OCI-LY3 (cell line): ENCODE measurements around the gene IRAG1.

ENCODE experiments used
- H2AFZ ChIP-seq: fragments of 200-600, 300-600 bp; shearing (Covaris generic); 2 replicates; pipeline ENCODE4 v1.6.0; 2014; ENCODE audit warnings: antibody characterized with exemption, low read depth, low read length
- H3K27ac ChIP-seq: fragments of 200-600, 300-600 bp; sonication (generic); 2 replicates; pipeline ENCODE4 v1.5.1; 2014; ENCODE audit warnings: mild to moderate bottlenecking, low read length, moderate library complexity, mixed read lengths
- H3K27me3 ChIP-seq: fragments of 200-600, 300-600 bp; sonication (generic); 2 replicates; pipeline ENCODE4 v1.6.1; 2014; ENCODE audit warnings: low read depth, low read length, mixed read lengths
- H3K36me3 ChIP-seq: fragments of 200-600, 300-600 bp; sonication (generic); replicated peaks from 2 replicates; pipeline ENCODE3; 2014; ENCODE audit warnings: low read depth, low read length, mixed read lengths
- H3K4me1 ChIP-seq: fragments of 300-600, 200-600 bp; sonication (generic); 2 replicates; pipeline ENCODE4 v1.6.1; 2014; ENCODE audit warnings: low read length, mixed read lengths
- H3K4me2 ChIP-seq: fragments of 200-600, 300-600 bp; sonication (generic); 2 replicates; pipeline ENCODE4 v1.6.1; 2014; ENCODE audit warnings: low read length, mixed read lengths
- H3K4me3 ChIP-seq: fragments of 300-600, 200-600 bp; sonication (generic); 2 replicates; pipeline ENCODE4 v1.5.1; 2014; ENCODE audit warnings: antibody characterized with exemption, mild to moderate bottlenecking, low read length, moderate library complexity
- H3K79me2 ChIP-seq: fragments of 300-600, 200-600 bp; shearing (Covaris generic); 2 replicates; pipeline ENCODE4 v1.6.1; 2014; ENCODE audit warnings: mild to moderate bottlenecking, low read length, mixed read lengths
- H3K9ac ChIP-seq: fragments of 300-600, 200-600 bp; shearing (Covaris generic); 2 replicates; pipeline ENCODE4 v1.6.0; 2014; ENCODE audit warnings: mild to moderate bottlenecking, low read length, moderate library complexity
- H3K9me3 ChIP-seq: fragments of 200-600, 300-600 bp; shearing (Covaris generic); 2 replicates; pipeline ENCODE4 v1.6.1; 2014; ENCODE audit warnings: low read length, mixed read lengths; ENCODE audit not compliant: insufficient read depth
- H4K20me1 ChIP-seq: fragments of 200-600, 300-600 bp; sonication (generic); 2 replicates; pipeline ENCODE4 v1.6.1; 2016; ENCODE audit warnings: low read length, mixed read lengths; ENCODE audit not compliant: insufficient read depth
- EZH2phosphoT487 ChIP-seq: fragments of 200-600 bp; shearing (Covaris generic); IDR thresholded peaks from 2 replicates; pipeline ENCODE4 v1.6.1; 2018; ENCODE audit warnings: antibody characterized with exemption, mixed run types, low read depth
- TF ChIP-seq, protein P1 (sequence below): fragments of 200-600, 300-600 bp; sonication (generic); IDR thresholded peaks from 2 replicates; pipeline ENCODE4 v1.5.1; 2014; ENCODE audit warnings: antibody characterized with exemption, low read length, low read depth

IRAG1 gene

DNA sequence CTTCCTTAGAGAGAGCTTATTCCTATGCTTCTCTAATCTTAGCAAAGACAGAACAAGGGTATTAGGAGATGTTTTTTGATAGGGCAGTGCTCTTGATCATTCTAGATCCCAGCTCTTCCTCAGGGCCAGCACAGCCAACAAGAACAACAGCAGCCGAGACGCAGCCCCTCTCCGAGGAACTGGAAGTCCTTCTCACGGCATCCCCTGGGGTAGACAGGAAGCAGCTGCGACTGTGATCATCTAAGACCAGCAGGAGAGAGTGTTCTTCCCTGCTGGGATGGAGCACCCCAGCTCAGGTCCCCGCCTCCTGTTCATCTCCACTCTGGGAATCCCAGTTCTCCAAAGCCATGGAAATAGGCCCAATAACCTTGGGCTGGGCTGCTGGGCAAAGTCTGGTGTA is 29.6 kb downstream of the IRAG1 start:
- Histone ChIP-seq H3K27me3 (no peaks in the 10 kb centered on the region), H4K20me1 (no peaks in the 10 kb centered on the region), H3K27ac (no peak overlapping the region), H3K4me3 (no peak overlapping the region), H3K4me1 (peaks cover 5% of the 10 kb centered on the region), H3K9ac (no peak overlapping the region), H3K79me2 (no peaks in the 10 kb centered on the region), H3K4me2 (no peak overlapping the region), H2AFZ (no peak overlapping the region), H3K9me3 (no peaks in the 10 kb centered on the region), H3K36me3 (no peaks in the 10 kb centered on the region)
- TF ChIP-seq EZH2phosphoT487, result no peak
- TF ChIP-seq, protein P1, sequence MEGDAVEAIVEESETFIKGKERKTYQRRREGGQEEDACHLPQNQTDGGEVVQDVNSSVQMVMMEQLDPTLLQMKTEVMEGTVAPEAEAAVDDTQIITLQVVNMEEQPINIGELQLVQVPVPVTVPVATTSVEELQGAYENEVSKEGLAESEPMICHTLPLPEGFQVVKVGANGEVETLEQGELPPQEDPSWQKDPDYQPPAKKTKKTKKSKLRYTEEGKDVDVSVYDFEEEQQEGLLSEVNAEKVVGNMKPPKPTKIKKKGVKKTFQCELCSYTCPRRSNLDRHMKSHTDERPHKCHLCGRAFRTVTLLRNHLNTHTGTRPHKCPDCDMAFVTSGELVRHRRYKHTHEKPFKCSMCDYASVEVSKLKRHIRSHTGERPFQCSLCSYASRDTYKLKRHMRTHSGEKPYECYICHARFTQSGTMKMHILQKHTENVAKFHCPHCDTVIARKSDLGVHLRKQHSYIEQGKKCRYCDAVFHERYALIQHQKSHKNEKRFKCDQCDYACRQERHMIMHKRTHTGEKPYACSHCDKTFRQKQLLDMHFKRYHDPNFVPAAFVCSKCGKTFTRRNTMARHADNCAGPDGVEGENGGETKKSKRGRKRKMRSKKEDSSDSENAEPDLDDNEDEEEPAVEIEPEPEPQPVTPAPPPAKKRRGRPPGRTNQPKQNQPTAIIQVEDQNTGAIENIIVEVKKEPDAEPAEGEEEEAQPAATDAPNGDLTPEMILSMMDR, result no peak

DNA sequence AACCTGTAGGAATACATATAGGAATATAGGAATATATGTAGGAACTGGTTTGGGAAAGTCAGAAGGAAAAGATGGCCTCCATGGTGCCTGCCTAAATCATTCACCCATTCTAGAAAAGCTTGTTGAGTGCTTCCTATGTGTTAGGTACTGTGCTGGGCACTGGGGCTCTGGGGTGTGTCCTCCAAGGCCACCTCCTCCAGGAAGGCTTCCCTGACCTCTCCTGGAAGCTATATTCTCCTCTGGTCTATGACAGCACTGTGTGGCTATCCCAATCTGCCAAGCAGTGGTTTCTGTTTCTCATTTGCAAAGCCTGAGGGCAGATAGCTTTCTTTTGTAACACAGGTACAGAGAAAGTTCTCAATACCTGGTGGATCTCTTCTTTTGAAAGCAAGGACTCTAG is 30.2 kb downstream of the IRAG1 start:
- no peaks in the 10 kb centered on the region for H3K9me3 ChIP-seq
- H3K4me1 ChIP-seq, result peaks cover 6% of the 10 kb centered on the region
- no peak overlapping the region for H3K27ac ChIP-seq
- no peaks in the 10 kb centered on the region for H4K20me1 ChIP-seq
- no peaks in the 10 kb centered on the region for H3K27me3 ChIP-seq
- TF ChIP-seq EZH2phosphoT487, result no peak
- TF ChIP-seq, protein P1, result no peak
- H2AFZ ChIP-seq, result no peak overlapping the region
- no peak overlapping the region for H3K9ac ChIP-seq
- no peaks in the 10 kb centered on the region for H3K36me3 ChIP-seq
- H3K79me2 ChIP-seq, result no peaks in the 10 kb centered on the region
- H3K4me2 ChIP-seq, result no peak overlapping the region
- no peak overlapping the region for H3K4me3 ChIP-seq

DNA sequence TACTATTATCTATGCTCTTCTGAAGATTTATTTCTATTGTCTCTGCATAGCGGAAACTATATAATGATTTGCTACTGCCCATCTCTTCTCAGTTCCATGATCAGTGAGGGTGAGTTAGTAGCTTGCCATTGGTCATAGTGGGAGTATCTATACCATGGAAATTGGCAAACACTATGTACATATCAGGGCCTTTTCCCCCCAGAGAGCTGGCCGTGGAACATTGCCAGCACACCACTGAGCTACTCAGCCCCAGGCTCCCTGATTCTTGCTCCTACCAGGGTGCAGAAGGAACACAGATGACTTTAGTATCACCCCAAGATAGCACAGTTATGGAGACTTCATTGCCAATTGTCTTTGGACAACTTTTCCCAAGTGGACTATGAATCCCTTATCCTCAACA is 33.2 kb downstream of the IRAG1 start:
- TF ChIP-seq EZH2phosphoT487, result no peak
- TF ChIP-seq, protein P1, result no peak
- H2AFZ ChIP-seq, result no peak overlapping the region
- H3K4me3 ChIP-seq, result no peak overlapping the region
- H3K4me1 ChIP-seq, result peaks cover 16% of the 10 kb centered on the region
- H3K9ac ChIP-seq, result no peak overlapping the region
- no peaks in the 10 kb centered on the region for H4K20me1 ChIP-seq
- no peak overlapping the region for H3K27ac ChIP-seq
- H3K27me3 ChIP-seq, result no peaks in the 10 kb centered on the region
- H3K79me2 ChIP-seq, result no peaks in the 10 kb centered on the region
- H3K36me3 ChIP-seq, result no peaks in the 10 kb centered on the region
- H3K9me3 ChIP-seq, result no peaks in the 10 kb centered on the region
- no peak overlapping the region for H3K4me2 ChIP-seq

DNA sequence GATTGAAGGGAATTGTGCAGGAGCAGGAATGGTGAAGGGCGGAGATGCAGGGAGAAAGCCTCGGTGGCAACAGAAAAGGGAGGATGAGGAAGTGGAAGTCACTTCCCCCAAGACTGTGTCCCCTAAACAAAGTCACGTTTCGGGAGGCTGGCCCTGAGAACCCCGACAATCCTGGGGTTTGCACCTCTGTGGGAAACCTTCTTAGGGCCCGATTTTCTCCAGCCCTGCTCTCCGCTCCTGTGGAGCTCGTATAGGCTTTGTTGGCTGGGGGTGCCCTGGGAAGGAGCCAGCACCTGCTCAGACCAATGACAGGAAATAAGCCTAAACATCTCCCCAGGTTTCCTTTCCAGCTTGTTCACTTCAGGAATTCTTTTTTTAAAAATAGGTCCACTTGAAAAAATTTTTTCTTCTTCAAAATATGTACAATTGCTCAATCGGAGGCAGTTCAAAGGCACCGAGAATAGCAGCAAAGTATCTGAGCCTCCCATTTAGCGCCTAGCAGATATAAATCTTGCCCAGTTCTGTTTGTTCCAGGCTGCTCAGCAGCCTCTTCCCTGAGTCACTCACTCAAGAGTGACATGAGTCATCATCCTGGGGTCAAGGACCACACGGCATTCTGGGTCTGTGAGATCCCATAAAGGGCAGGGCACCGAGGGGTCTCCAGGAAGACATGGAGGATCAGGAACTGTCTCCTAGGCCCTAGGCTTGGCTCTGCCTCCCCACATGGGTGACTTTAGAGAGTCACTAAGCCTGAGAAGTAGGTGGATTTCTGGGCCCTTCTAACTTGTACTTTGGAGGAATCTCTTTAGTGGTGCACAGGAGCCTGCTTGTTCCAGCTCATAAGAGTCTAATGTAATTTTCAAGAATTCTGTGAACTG is 34.0 kb downstream of the IRAG1 start:
- TF ChIP-seq, protein P1, result no peak
- no peak for TF ChIP-seq EZH2phosphoT487
- Histone ChIP-seq H3K4me2 (0 out of 2 replicates have a peak overlapping the region, but pooled peaks have one; percentile 18), H3K36me3 (no peaks in the 10 kb centered on the region), H4K20me1 (no peaks in the 10 kb centered on the region), H3K4me3 (no peak overlapping the region), H3K27me3 (no peaks in the 10 kb centered on the region), H3K9me3 (no peaks in the 10 kb centered on the region), H3K79me2 (no peaks in the 10 kb centered on the region), H3K9ac (no peak overlapping the region), H3K27ac (no peak overlapping the region), H2AFZ (peak overlapping the region; percentile 54; the same call in 1 of the 2 replicates), H3K4me1 (peaks cover 16% of the 10 kb centered on the region)
